ENCODE results near the gene NR4A1. TPM values are rescaled to one million over a fixed set of nuclear protein-coding genes. Genes with fewer than 3 reads are reported as not detected.

NR4A1 gene
- total RNA-seq, 1 experiment from 2014 or later: 26.9 TPM

DNA sequence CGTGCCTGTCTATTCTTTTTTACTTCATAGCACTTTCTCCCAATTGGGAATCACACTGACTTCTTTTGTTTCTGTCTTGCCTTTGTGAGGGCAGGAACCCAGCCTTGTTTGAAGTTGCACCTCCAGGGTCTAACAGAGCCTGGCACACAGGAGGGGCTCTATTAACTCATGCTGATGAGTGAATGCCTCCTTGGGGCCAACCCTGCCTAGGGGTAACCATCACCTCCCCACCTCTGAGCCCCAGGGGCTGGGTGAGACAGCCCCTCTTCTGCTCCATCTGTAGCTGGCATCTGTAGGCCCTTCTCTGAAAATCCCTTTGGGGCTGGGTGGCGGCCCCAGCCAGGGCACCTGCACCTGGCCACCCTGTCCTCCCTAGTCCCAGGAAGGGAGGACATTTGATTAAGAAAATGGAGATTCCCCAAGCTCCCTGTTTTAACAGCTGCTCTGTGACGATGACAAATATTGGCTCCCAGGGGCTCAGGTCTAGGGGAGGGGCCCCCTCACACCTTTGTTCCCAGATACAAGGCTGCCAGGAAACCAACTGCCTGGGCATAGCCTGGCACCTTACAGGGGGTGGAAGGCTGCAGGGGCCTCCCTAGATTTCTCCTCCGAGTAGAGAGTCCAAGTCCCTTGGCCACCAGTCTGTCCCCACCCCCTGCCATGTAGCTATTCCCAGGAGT, 32.7 kb upstream of the NR4A1 start:
- Mint-ChIP-seq H3K9me3 (no peaks in the 10 kb centered on the region), H3K27ac (no peak overlapping the region), H3K4me1 (peaks cover 28% of the 10 kb centered on the region), H3K4me3 (no peak overlapping the region), H3K36me3 (peaks cover 1% of the 10 kb centered on the region; the same call in 1 of the 2 replicates), H3K27me3 (ENCODE audit: low read depth) (peaks cover 65% of the 10 kb centered on the region)
- no peak for ATAC-seq
- no peak for TF ChIP-seq SP1 (CRISPR knock-in tag; conservative IDR thresholded peaks at IDR 0.05)
- TF ChIP-seq JUN (CRISPR knock-in tag; IDR thresholded peaks at IDR 0.05): no peak
- TF ChIP-seq NFYB (CRISPR knock-in tag; conservative IDR thresholded peaks at IDR 0.05; ENCODE audit: low read depth): no peak
- TF ChIP-seq ZNF317 (CRISPR knock-in tag; IDR thresholded peaks at IDR 0.05; ENCODE audit: borderline replicate concordance, low read depth): no peak
- no peak for TF ChIP-seq NFE2L1 (CRISPR knock-in tag; IDR thresholded peaks at IDR 0.05)
- TF ChIP-seq GABPB1 (CRISPR knock-in tag; IDR thresholded peaks at IDR 0.05): no peak
- TF ChIP-seq CBFB (CRISPR knock-in tag; IDR thresholded peaks at IDR 0.05; ENCODE audit: low read depth): no peak
- no peak for TF ChIP-seq FOXP1 (CRISPR knock-in tag; IDR thresholded peaks at IDR 0.05; ENCODE audit: borderline replicate concordance)
- no peak for TF ChIP-seq ZNF219 (CRISPR knock-in tag; IDR thresholded peaks at IDR 0.05; ENCODE audit: borderline replicate concordance)
- TF ChIP-seq, protein P1, sequence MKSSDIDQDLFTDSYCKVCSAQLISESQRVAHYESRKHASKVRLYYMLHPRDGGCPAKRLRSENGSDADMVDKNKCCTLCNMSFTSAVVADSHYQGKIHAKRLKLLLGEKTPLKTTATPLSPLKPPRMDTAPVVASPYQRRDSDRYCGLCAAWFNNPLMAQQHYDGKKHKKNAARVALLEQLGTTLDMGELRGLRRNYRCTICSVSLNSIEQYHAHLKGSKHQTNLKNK (CRISPR knock-in tag; IDR thresholded peaks at IDR 0.05): no peak
- TF ChIP-seq, protein P2, sequence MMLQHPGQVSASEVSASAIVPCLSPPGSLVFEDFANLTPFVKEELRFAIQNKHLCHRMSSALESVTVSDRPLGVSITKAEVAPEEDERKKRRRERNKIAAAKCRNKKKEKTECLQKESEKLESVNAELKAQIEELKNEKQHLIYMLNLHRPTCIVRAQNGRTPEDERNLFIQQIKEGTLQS (CRISPR knock-in tag; conservative IDR thresholded peaks at IDR 0.05): no peak
- TF ChIP-seq TEAD1 (CRISPR knock-in tag; IDR thresholded peaks at IDR 0.05): no peak
- TF ChIP-seq, protein P3, sequence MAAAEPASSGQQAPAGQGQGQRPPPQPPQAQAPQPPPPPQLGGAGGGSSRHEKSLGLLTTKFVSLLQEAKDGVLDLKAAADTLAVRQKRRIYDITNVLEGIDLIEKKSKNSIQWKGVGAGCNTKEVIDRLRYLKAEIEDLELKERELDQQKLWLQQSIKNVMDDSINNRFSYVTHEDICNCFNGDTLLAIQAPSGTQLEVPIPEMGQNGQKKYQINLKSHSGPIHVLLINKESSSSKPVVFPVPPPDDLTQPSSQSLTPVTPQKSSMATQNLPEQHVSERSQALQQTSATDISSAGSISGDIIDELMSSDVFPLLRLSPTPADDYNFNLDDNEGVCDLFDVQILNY (CRISPR knock-in tag; IDR thresholded peaks at IDR 0.05): no peak
- no peak for TF ChIP-seq OVOL2 (CRISPR knock-in tag; IDR thresholded peaks at IDR 0.05; ENCODE audit: borderline replicate concordance)
- TF ChIP-seq ZNF263 (CRISPR knock-in tag; IDR thresholded peaks at IDR 0.05; ENCODE audit: low read depth): no peak
- DNase-seq (ENCODE audit: low spot score): no peak
- CTCF ChIA-PET: interaction anchor here (0.5 to 21.1 kb wide), 4 partner anchors 13 to 104 kb away, joined by 3 to 1431 read pairs (median 11); partner anchors contain the start of gene TAMALIN
- POLR2A ChIA-PET: no interaction called here

DNA sequence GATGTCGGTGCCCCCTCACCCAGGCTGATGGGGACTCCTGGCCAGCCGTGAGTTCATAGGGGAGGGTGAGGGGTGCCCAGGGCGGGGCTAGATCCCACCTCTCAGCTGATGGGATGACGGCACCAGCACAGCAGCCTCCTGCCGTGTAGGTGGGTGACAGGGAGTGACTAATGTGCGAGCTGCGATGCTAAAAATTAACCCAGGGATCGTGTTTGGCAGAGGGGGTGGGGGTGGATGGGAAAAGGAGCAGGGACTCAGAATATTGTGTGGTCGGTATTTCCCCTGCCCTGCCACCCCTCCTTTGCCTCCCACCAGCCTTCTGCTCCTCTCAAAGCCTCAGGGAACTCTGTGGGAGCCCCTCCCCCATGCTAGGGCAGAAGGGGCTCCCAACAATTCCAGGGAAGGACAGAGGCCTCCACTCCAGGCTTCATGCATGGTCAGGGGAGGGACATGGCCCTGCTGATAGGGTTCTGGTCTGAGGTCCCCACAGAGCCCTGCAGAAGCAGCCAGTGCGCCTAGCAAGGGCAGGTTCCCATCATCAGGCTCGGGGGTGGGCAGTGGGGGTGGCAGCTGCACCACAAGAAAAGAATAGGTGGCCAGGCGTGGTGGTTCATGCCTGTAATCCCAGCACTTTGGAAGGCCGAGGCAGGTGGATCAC, 32.0 kb upstream of the NR4A1 start:
- H3K4me3 Mint-ChIP-seq: no peak overlapping the region
- POLR2A ChIA-PET: no interaction called here
- CTCF ChIA-PET: interaction anchor here (0.5 to 21.1 kb wide), 12 partner anchors 13 to 138 kb away, joined by 3 to 1431 read pairs (median 8); partner anchors contain the start of genes ANKRD33 and TAMALIN
- H3K9me3 Mint-ChIP-seq: no peaks in the 10 kb centered on the region
- ATAC-seq (no peak), DNase-seq (ENCODE audit: low spot score) (no peak)
- TF ChIP-seq, protein P2 (CRISPR knock-in tag; conservative IDR thresholded peaks at IDR 0.05): no peak
- TF ChIP-seq ZNF263 (CRISPR knock-in tag; IDR thresholded peaks at IDR 0.05; ENCODE audit: low read depth): no peak
- no peak overlapping the region for H3K27ac Mint-ChIP-seq
- H3K4me1 Mint-ChIP-seq: peaks cover 25% of the 10 kb centered on the region
- H3K27me3 Mint-ChIP-seq (ENCODE audit: low read depth): peaks cover 64% of the 10 kb centered on the region
- no peaks in the 10 kb centered on the region for H3K36me3 Mint-ChIP-seq

DNA sequence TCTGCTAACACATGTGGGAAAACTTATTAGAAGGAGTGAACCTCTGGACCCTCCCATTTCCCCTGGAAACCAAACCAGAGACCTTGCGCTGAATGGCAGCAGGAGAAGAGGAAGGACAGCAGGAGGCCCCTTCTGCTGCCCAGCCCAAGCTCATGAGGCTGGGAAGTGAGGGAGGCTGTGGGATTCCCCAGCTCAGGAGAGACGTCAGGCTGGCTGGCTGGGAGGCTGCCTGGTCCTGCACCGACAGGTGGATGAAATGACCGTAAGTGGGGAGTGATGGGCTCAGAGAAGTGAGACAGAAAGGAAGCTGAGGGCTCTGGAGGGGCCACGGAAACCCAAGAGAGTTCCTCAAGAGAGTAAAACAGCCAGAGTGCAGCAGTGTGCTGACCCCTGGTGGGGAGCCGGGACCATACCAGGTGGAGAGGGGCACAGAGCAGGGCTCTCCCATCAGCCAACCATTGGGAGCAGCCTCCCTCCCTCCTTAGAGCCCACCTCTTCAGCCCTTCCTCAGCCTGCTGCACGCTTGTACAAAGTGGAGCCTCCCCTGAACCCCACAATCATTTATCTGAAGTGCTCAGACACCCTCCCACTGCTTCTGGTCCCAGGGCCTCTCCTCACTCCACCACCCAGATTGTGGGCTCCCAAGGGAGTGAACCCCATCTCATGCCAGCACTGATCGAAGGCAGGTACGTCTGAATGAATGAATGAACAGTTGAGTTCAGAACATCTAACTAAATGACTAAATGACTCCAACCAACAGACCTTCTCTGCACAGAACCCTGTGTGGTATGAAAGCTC, 30.5 kb upstream of the NR4A1 start:
- no peaks in the 10 kb centered on the region for H3K9me3 Mint-ChIP-seq
- no peak overlapping the region for H3K27ac Mint-ChIP-seq
- H3K27me3 Mint-ChIP-seq (ENCODE audit: low read depth): peaks cover 65% of the 10 kb centered on the region
- DNase-seq (ENCODE audit: low spot score) (peak; percentile 87), ATAC-seq (peak; percentile 71)
- H3K4me3 Mint-ChIP-seq: peak overlapping the region; percentile 58
- peaks cover 34% of the 10 kb centered on the region for H3K4me1 Mint-ChIP-seq
- POLR2A ChIA-PET: interaction anchor here (0.7 to 1.1 kb wide), 4 partner anchors 9 to 16 kb away, joined by 3 read pairs; no protein-coding TSS in a partner anchor
- CTCF ChIA-PET: interaction anchor here (0.6 to 21.1 kb wide), 31 partner anchors 9 to 200 kb away, joined by 3 to 1431 read pairs (median 4); partner anchors contain the start of genes ACVRL1, ANKRD33, FIGNL2 and NR4A1
- H3K36me3 Mint-ChIP-seq: no peaks in the 10 kb centered on the region
- 0 out of 2 replicates have a peak, but pooled peaks have one; percentile 27 for TF ChIP-seq SP1 (CRISPR knock-in tag; conservative IDR thresholded peaks at IDR 0.05)
- TF ChIP-seq, protein P4, sequence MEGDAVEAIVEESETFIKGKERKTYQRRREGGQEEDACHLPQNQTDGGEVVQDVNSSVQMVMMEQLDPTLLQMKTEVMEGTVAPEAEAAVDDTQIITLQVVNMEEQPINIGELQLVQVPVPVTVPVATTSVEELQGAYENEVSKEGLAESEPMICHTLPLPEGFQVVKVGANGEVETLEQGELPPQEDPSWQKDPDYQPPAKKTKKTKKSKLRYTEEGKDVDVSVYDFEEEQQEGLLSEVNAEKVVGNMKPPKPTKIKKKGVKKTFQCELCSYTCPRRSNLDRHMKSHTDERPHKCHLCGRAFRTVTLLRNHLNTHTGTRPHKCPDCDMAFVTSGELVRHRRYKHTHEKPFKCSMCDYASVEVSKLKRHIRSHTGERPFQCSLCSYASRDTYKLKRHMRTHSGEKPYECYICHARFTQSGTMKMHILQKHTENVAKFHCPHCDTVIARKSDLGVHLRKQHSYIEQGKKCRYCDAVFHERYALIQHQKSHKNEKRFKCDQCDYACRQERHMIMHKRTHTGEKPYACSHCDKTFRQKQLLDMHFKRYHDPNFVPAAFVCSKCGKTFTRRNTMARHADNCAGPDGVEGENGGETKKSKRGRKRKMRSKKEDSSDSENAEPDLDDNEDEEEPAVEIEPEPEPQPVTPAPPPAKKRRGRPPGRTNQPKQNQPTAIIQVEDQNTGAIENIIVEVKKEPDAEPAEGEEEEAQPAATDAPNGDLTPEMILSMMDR (IDR thresholded peaks at IDR 0.05): peak; percentile 78
- TF ChIP-seq ZNF232 (CRISPR knock-in tag; IDR thresholded peaks at IDR 0.05): no peak
